Mesendoderm (in vitro differentiated cells): ENCODE measurements around the gene COA1.

Experiments used
- DNase-seq: peaks from one replicate; pipeline ENCODE4 v3.0.0; 2013
- H2AK5ac ChIP-seq: 2 replicates; pipeline ENCODE4 v1.6.1; 2013; ENCODE audit warnings: low read length, inconsistent platforms
- H2BK120ac ChIP-seq: 2 replicates; pipeline ENCODE4 v1.6.1; 2013; ENCODE audit warnings: low read depth, mild to moderate bottlenecking, low read length, moderate library complexity, mixed read lengths
- H2BK15ac ChIP-seq: replicated peaks from 2 replicates; pipeline ENCODE4 v1.6.1; 2013; ENCODE audit warnings: low read depth, mild to moderate bottlenecking, moderate library complexity
- H2BK5ac ChIP-seq: 2 replicates; pipeline ENCODE4 v1.6.1; 2013; ENCODE audit warnings: low read length, inconsistent platforms
- H3K18ac ChIP-seq: 2 replicates; pipeline ENCODE4 v1.6.1; 2013; ENCODE audit warnings: mild to moderate bottlenecking, low read length, mixed read lengths
- H3K23ac ChIP-seq: one replicate; pipeline ENCODE4 v1.6.1; 2013; ENCODE audit warnings: low read length
- H3K27ac ChIP-seq: 2 replicates; pipeline ENCODE4 v1.5.1; 2013; ENCODE audit warnings: low read depth, mild to moderate bottlenecking, inconsistent platforms, low read length, moderate library complexity
- H3K27me3 ChIP-seq: 2 replicates; pipeline ENCODE4 v1.6.1; 2013; ENCODE audit warnings: low read length, control low read depth, mild to moderate bottlenecking, inconsistent platforms; ENCODE audit not compliant: insufficient read depth, poor library complexity
- H3K36me3 ChIP-seq: 2 replicates; pipeline ENCODE4 v1.6.1; 2013; ENCODE audit warnings: low read length, inconsistent platforms; ENCODE audit not compliant: control insufficient read depth, insufficient read depth
- H3K4ac ChIP-seq: one replicate; pipeline ENCODE4 v1.6.1; 2013; ENCODE audit warnings: low read depth, mild to moderate bottlenecking, low read length, moderate library complexity
- H3K4me1 ChIP-seq: 2 replicates; pipeline ENCODE4 v1.6.1; 2013; ENCODE audit warnings: low read depth, low read length, inconsistent platforms; ENCODE audit not compliant: control insufficient read depth
- H3K4me2 ChIP-seq: 2 replicates; pipeline ENCODE4 v1.6.1; 2013; ENCODE audit warnings: low read length
- H3K4me3 ChIP-seq: 2 replicates; pipeline ENCODE4 v1.5.1; 2013; ENCODE audit warnings: mild to moderate bottlenecking, low read length
- H3K56ac ChIP-seq: one replicate; pipeline ENCODE4 v1.6.1; 2013; ENCODE audit warnings: low read length
- H3K79me1 ChIP-seq: 2 replicates; pipeline ENCODE4 v1.6.1; 2013; ENCODE audit warnings: low read length, inconsistent platforms
- H3K79me2 ChIP-seq: 2 replicates; pipeline ENCODE4 v1.6.1; 2013; ENCODE audit warnings: mild to moderate bottlenecking, low read length; ENCODE audit not compliant: control insufficient read depth, insufficient read depth
- H3K9ac ChIP-seq: 2 replicates; pipeline ENCODE4 v1.6.1; 2013; ENCODE audit warnings: low read length, inconsistent platforms
- H4K5ac ChIP-seq: one replicate; pipeline ENCODE4 v1.6.1; 2013; ENCODE audit warnings: low read length
- H4K8ac ChIP-seq: one replicate; pipeline ENCODE4 v1.6.1; 2013; ENCODE audit warnings: low read depth, mild to moderate bottlenecking, control low read depth, low read length, moderate library complexity
- WGBS: extraction: QIAGEN DNeasy Blood & Tissue Kit; methylation state at CpG from one replicate; pipeline ENCODE4 v1.1.7; 2013; ENCODE audit warnings: low lambda C conversion rate, missing lambda C conversion rate; ENCODE audit not compliant: insufficient coverage; ENCODE audit errors: extremely low coverage; 5-methylcytosine and 5-hydroxymethylcytosine counted together

The COA1 gene

DNA sequence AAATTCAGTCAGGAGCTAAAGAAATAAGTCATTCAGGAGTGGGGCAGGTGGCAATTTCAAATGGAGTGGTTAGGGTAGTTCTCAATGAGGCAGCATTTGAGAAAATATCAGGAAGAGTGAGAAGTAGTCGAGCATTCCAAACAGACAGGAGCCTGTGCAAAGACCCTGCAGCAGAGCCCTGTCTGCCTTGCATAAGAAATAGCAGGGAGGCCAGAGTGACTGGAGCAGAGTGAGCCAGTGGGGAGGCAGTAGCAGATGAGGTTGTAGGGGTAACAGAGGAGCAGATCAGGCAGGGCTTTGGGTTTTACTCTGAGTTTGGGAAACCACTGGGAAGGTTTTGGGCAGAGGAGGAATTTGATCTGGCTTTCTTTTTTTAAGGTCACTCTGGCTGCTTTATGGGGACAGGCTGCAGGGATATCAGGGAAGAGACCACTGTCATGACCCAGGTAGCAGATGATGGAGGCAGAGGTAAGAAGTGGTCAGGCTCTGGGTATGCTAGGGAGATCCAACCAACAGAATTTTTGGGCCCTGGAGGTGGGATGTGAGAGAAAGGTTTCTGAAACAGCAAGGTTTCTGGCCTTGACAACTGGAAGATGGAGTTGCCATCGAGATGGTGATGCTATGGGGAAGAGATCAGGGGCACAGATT lies 27.9 kb upstream of the COA1 start:
- H3K79me1 ChIP-seq: no peaks in the 10 kb centered on the region
- H3K18ac ChIP-seq: no peak overlapping the region
- peaks cover 2% of the 10 kb centered on the region for H3K4me1 ChIP-seq
- H3K79me2 ChIP-seq: no peaks in the 10 kb centered on the region
- H3K23ac ChIP-seq: no peak overlapping the region
- H2BK120ac ChIP-seq: no peak overlapping the region
- no peak overlapping the region for H4K5ac ChIP-seq
- H2AK5ac ChIP-seq: no peak overlapping the region
- no peak overlapping the region for H3K4me3 ChIP-seq
- H3K27me3 ChIP-seq: peaks cover 2% of the 10 kb centered on the region
- DNase-seq: no peak
- H2BK5ac ChIP-seq: no peak overlapping the region
- H3K9ac ChIP-seq: no peak overlapping the region
- H3K4me2 ChIP-seq: no peak overlapping the region
- H2BK15ac ChIP-seq: no peak overlapping the region
- no CpG with 5 or more reads among the region's 2 CpGs for WGBS
- no peak overlapping the region for H3K56ac ChIP-seq
- no peak overlapping the region for H3K27ac ChIP-seq
- H3K4ac ChIP-seq: no peak overlapping the region
- no peaks in the 10 kb centered on the region for H3K36me3 ChIP-seq
- H4K8ac ChIP-seq: no peak overlapping the region

DNA sequence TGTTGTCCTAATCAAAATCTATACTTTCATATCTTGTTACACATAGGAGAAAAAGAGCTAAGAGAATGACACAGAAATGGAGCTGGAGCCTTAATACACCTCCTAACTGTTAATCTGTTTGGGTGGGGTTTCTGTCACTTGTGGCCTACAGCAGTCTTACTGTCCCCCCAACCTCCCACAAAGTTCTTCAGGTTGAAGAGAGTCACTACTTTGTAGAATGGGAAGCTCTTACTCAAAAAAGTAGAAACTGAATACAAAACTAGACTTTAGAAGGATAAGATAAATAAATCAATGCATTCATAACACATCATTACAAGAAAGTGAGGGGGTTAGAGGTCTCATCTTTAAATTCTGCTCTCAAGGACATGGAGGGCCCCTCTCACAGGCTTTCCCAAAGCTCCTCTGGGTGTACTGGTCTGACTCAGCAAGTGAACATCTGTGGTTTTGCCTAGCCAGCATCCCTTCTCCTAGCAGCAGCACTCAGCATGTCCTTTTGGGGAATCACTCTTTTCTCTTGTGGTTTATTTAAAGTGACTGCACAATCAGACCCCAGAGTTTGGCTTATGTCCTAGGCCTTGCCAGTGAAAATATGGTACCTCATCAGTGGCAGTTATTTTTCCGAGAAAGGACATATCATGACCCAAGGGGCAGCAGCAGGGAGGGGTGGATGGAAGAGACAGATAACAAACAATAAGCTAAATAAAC lies 27.2 kb upstream of the COA1 start:
- peaks cover 2% of the 10 kb centered on the region for H3K4me1 ChIP-seq
- H2BK5ac ChIP-seq: no peak overlapping the region
- no peak overlapping the region for H3K27ac ChIP-seq
- no peaks in the 10 kb centered on the region for H3K79me1 ChIP-seq
- H3K18ac ChIP-seq: no peak overlapping the region
- no peak overlapping the region for H3K9ac ChIP-seq
- no peak overlapping the region for H3K4ac ChIP-seq
- no peaks in the 10 kb centered on the region for H3K36me3 ChIP-seq
- no peak overlapping the region for H3K4me2 ChIP-seq
- no CpG with 5 or more reads among the region's 1 CpG for WGBS
- H3K4me3 ChIP-seq: no peak overlapping the region
- H3K27me3 ChIP-seq: peaks cover 2% of the 10 kb centered on the region
- H3K79me2 ChIP-seq: no peaks in the 10 kb centered on the region
- H3K23ac ChIP-seq: no peak overlapping the region
- H3K56ac ChIP-seq: no peak overlapping the region
- DNase-seq: no peak
- no peak overlapping the region for H2AK5ac ChIP-seq
- H2BK15ac ChIP-seq: no peak overlapping the region
- H4K8ac ChIP-seq: no peak overlapping the region
- no peak overlapping the region for H4K5ac ChIP-seq
- no peak overlapping the region for H2BK120ac ChIP-seq

- no CpG with 5 or more reads among the region's 4 CpGs for WGBS
- H3K27ac ChIP-seq: no peak overlapping the region
Observed at GRCh38 chr7:43754596-43754995, 25.3 kb upstream of the COA1 start.

DNA sequence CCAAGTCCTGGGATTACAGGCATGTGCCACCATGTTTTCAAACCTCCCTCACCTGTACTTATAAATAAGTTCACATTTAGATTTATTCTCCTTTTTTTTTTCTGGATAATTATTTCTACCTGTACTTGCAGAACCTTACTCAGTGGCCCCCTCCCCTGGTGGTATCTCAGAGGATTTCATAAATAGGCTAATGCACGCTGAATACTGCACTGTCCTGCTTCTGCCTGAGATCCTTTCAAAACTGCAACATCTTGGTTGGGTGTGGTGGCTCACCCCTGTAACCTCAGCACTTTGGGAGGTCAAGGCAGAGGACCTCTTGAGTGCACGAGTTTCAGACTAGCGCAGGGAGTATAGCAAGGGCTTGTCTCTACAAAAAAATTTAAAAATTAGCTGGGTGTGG lies 24.5 kb upstream of the COA1 start:
- no peak overlapping the region for H2AK5ac ChIP-seq
- no peak overlapping the region for H2BK15ac ChIP-seq
- H3K9ac ChIP-seq: no peak overlapping the region
- no peaks in the 10 kb centered on the region for H3K79me1 ChIP-seq
- no peak overlapping the region for H4K5ac ChIP-seq
- H3K27me3 ChIP-seq: no peaks in the 10 kb centered on the region
- H3K56ac ChIP-seq: no peak overlapping the region
- no peak overlapping the region for H3K18ac ChIP-seq
- no peak overlapping the region for H3K23ac ChIP-seq
- WGBS: no CpG with 5 or more reads among the region's 3 CpGs
- no peak for DNase-seq
- H3K79me2 ChIP-seq: no peaks in the 10 kb centered on the region
- no peak overlapping the region for H4K8ac ChIP-seq
- H3K36me3 ChIP-seq: no peaks in the 10 kb centered on the region
- no peak overlapping the region for H3K4ac ChIP-seq
- H2BK5ac ChIP-seq: no peak overlapping the region
- H3K4me3 ChIP-seq: no peak overlapping the region
- H3K27ac ChIP-seq: no peak overlapping the region
- peaks cover 4% of the 10 kb centered on the region for H3K4me1 ChIP-seq
- H3K4me2 ChIP-seq: no peak overlapping the region
- H2BK120ac ChIP-seq: no peak overlapping the region

More at GRCh38 chr7:43754596-43754995, 25.3 kb upstream of the COA1 start:
- Histone ChIP-seq H3K27me3 (peaks cover 2% of the 10 kb centered on the region), H2BK5ac (no peak overlapping the region), H3K23ac (peak overlapping the region; percentile 24), H4K5ac (no peak overlapping the region), H2AK5ac (peak overlapping the region; percentile 28), H3K56ac (no peak overlapping the region), H3K9ac (no peak overlapping the region), H3K36me3 (no peaks in the 10 kb centered on the region), H2BK15ac (no peak overlapping the region), H3K79me2 (no peaks in the 10 kb centered on the region), H3K4me3 (no peak overlapping the region), H3K4me2 (no peak overlapping the region), H3K79me1 (no peaks in the 10 kb centered on the region), H2BK120ac (no peak overlapping the region), H3K4me1 (peaks cover 4% of the 10 kb centered on the region), H4K8ac (no peak overlapping the region), H3K4ac (no peak overlapping the region), H3K18ac (no peak overlapping the region)
- no peak for DNase-seq

GRCh38 chr7:43753271-43753810 lies 24.0 kb upstream of the COA1 start:
- no peaks in the 10 kb centered on the region for H3K27me3 ChIP-seq
- H3K27ac ChIP-seq: no peak overlapping the region
- H3K23ac ChIP-seq: no peak overlapping the region
- H2BK120ac ChIP-seq: no peak overlapping the region
- no peak overlapping the region for H2BK15ac ChIP-seq
- H3K18ac ChIP-seq: no peak overlapping the region
- no peak for DNase-seq
- no peak overlapping the region for H3K4me3 ChIP-seq
- no peak overlapping the region for H2BK5ac ChIP-seq
- H3K4ac ChIP-seq: no peak overlapping the region
- H3K56ac ChIP-seq: no peak overlapping the region
- no peak overlapping the region for H3K4me2 ChIP-seq
- H3K79me1 ChIP-seq: no peaks in the 10 kb centered on the region
- no peak overlapping the region for H4K8ac ChIP-seq
- H4K5ac ChIP-seq: no peak overlapping the region
- no peaks in the 10 kb centered on the region for H3K79me2 ChIP-seq
- no CpG with 5 or more reads among the region's 1 CpG for WGBS
- peaks cover 4% of the 10 kb centered on the region for H3K4me1 ChIP-seq
- no peak overlapping the region for H3K9ac ChIP-seq
- H2AK5ac ChIP-seq: no peak overlapping the region
- H3K36me3 ChIP-seq: no peaks in the 10 kb centered on the region
